A673 (cell line): Measurements from ENCODE around the gene MRM1. TPM values are rescaled to one million over a fixed set of nuclear protein-coding genes. Genes with fewer than 3 reads are reported as not detected.

Source experiments
- BruUV-seq: library from RNA; stranded (reverse); fragments of 400-500 nt; replicated peaks from 2 replicates; lab custom pipeline; 2021; lab: Mats Ljungman, UMichigan
- CTCF ChIA-PET: fragments of 300-600 bp; sonication (Branson Sonifier 250); formaldehyde crosslinking; loops from one replicate; lab custom pipeline; 2022; ENCODE audit warnings: antibody characterized with exemption; lab: Charles Lee
- POLR2A ChIA-PET: fragments of 300-600 bp; sonication (Branson Sonifier 250); formaldehyde crosslinking; loops from one replicate; lab custom pipeline; 2022; ENCODE audit warnings: antibody characterized with exemption; ENCODE audit not compliant: low non-redundant PET; lab: Charles Lee
- DNase-seq: peaks from one replicate; pipeline ENCODE4 v3.0.0-alpha.2; 2015; ENCODE audit warnings: low spot score
- H3K27ac ChIP-seq: fragments of 200-600 bp; sonication (generic); 2 replicates; pipeline ENCODE4 v1.5.1; 2016; ENCODE audit warnings: mixed run types, low read depth, mild to moderate bottlenecking, mixed read lengths, antibody characterized with exemption, low read length; ENCODE audit not compliant: poor library complexity, severe bottlenecking
- H3K27me3 ChIP-seq: fragments of 200-600 bp; sonication (generic); replicated peaks from 2 replicates; pipeline ENCODE4 v1.6.1; 2017; ENCODE audit warnings: mixed run types, low read depth, mild to moderate bottlenecking, mixed read lengths, antibody characterized with exemption, low read length; ENCODE audit not compliant: insufficient read depth, poor library complexity
- H3K36me3 ChIP-seq: fragments of 200-600 bp; sonication (generic); 2 replicates; pipeline ENCODE4 v1.6.1; 2016; ENCODE audit warnings: mixed run types, mild to moderate bottlenecking, mixed read lengths, antibody characterized with exemption, low read length; ENCODE audit not compliant: insufficient read depth, poor library complexity, severe bottlenecking
- H3K4me1 ChIP-seq: fragments of 200-600 bp; sonication (generic); 2 replicates; pipeline ENCODE4 v1.6.1; 2017; ENCODE audit warnings: mixed run types, mild to moderate bottlenecking, mixed read lengths, antibody characterized with exemption, low read length; ENCODE audit not compliant: insufficient read depth, poor library complexity, severe bottlenecking
- H3K4me3 ChIP-seq: fragments of 200-600 bp; sonication (generic); 2 replicates; pipeline ENCODE4 v1.5.1; 2016; ENCODE audit warnings: low read depth, mixed run types, mild to moderate bottlenecking, mixed read lengths, low read length; ENCODE audit not compliant: poor library complexity, severe bottlenecking
- H3K9me3 ChIP-seq: fragments of 200-600 bp; sonication (generic); 2 replicates; pipeline ENCODE4 v1.6.1; 2016; ENCODE audit warnings: mixed run types, low read depth, mild to moderate bottlenecking, mixed read lengths, antibody characterized with exemption, low read length; ENCODE audit not compliant: poor library complexity, severe bottlenecking
- EZH2 ChIP-seq: fragments of 200-600 bp; sonication (generic); IDR thresholded peaks from 2 replicates; pipeline ENCODE4 v1.6.1; 2017; ENCODE audit warnings: borderline replicate concordance, low read depth, mild to moderate bottlenecking, mixed read lengths, antibody characterized with exemption, low read length; ENCODE audit not compliant: poor library complexity, severe bottlenecking
- intact Hi-C: fragments of 100-400 bp; cut with micrococcal nuclease; formaldehyde crosslinking; loops from one replicate; pipeline ENCODE4 v1.10.0; 2022; ENCODE audit not compliant: unreplicated experiment
- total RNA-seq: library from RNA; stranded (reverse); gene quantifications from 2 replicates; pipeline ENCODE4 v1.2.3, GENCODE V29; 2021
- TF ChIP-seq, protein P1 (sequence below): fragments of 300-800, 200-600 bp; sonication (generic); conservative IDR thresholded peaks from 2 replicates; pipeline ENCODE4 v1.5.1; 2017; ENCODE audit warnings: low read depth, mild to moderate bottlenecking, antibody characterized with exemption, low read length, moderate library complexity, mixed read lengths

The MRM1 gene
- total RNA-seq, 1 experiment from 2014 or later, result 6.5 TPM

DNA sequence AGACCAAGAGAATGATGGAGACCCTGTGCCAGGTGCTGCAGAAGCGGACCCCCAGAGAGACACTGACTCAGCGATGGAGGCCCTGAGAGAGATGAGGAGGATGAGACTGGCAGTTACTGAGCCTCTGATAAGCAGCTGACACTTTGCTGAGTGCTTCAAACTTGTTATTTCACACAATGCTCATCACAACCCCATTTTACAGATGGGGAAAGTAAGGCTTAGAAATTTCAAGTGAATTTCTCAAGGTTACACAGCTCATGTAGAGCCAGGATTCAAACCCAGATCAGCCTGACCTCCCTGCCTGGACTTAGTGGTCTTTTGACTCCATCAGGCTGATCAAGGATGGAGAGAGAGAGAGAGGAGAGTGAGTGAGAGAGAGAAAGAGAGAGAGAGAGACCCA, 27.2 kb downstream of the MRM1 start:
- H3K4me3 ChIP-seq, result no peak overlapping the region
- H3K4me1 ChIP-seq, result no peaks in the 10 kb centered on the region
- ChIA-PET POLR2A (no interaction called here), CTCF (no interaction called here)
- no peaks in the 10 kb centered on the region for H3K27me3 ChIP-seq
- no peak overlapping the region for H3K27ac ChIP-seq
- TF ChIP-seq, protein P1, sequence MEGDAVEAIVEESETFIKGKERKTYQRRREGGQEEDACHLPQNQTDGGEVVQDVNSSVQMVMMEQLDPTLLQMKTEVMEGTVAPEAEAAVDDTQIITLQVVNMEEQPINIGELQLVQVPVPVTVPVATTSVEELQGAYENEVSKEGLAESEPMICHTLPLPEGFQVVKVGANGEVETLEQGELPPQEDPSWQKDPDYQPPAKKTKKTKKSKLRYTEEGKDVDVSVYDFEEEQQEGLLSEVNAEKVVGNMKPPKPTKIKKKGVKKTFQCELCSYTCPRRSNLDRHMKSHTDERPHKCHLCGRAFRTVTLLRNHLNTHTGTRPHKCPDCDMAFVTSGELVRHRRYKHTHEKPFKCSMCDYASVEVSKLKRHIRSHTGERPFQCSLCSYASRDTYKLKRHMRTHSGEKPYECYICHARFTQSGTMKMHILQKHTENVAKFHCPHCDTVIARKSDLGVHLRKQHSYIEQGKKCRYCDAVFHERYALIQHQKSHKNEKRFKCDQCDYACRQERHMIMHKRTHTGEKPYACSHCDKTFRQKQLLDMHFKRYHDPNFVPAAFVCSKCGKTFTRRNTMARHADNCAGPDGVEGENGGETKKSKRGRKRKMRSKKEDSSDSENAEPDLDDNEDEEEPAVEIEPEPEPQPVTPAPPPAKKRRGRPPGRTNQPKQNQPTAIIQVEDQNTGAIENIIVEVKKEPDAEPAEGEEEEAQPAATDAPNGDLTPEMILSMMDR, result no peak
- no peak for TF ChIP-seq EZH2
- no peaks in the 10 kb centered on the region for H3K9me3 ChIP-seq
- no TSS peak for BruUV-seq
- intact Hi-C loops, result loop anchor here (10.0 kb wide), 1 partner anchor 1186 kb away; no protein-coding TSS in a partner anchor
- H3K36me3 ChIP-seq, result no peaks in the 10 kb centered on the region
- DNase-seq, result no peak

DNA sequence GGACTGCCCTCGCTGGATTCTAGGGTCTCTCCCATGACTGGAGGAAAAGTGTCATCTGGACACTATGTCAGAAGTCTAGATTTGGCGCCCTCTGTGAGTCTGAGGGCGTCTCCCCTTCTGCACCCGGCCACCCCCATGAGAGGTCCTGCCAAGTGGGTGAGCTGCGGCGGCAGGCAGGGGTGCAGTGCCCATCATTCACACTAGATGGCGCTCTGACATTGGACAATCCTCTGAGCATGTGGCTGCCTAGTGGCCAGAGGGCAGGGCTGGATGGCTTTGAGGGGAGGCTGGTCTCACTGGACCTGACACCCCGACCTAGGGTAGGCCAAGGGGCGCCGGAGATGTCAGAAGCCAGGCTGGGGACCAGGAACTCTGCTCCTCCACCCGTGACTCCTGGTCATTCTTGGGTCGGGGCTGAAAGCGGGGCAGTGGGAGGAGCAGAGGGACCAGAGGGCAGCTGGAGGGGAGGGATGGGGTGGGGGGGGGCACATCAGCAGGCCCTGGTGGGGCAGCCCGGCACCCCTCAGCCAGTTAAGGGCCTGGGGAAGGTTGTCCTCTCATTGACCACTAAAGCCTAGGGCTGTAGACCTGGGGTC, 28.0 kb downstream of the MRM1 start:
- H3K9me3 ChIP-seq, result no peaks in the 10 kb centered on the region
- CTCF ChIA-PET, result interaction anchor here (0.7 kb wide), 1 partner anchor 27 kb away, joined by 7 read pairs; no protein-coding TSS in a partner anchor
- H3K4me3 ChIP-seq, result no peak overlapping the region
- TF ChIP-seq, protein P1, result peak; percentile 77
- no peak for TF ChIP-seq EZH2
- DNase-seq, result peak; percentile 48
- intact Hi-C loops, result loop anchor here (1.0 to 10.0 kb wide), 2 partner anchors 418 to 1185 kb away; no protein-coding TSS in a partner anchor
- H3K27me3 ChIP-seq, result no peaks in the 10 kb centered on the region
- POLR2A ChIA-PET, result no interaction called here
- no peaks in the 10 kb centered on the region for H3K36me3 ChIP-seq
- H3K4me1 ChIP-seq, result no peaks in the 10 kb centered on the region
- H3K27ac ChIP-seq, result no peak overlapping the region
- no TSS peak for BruUV-seq

DNA sequence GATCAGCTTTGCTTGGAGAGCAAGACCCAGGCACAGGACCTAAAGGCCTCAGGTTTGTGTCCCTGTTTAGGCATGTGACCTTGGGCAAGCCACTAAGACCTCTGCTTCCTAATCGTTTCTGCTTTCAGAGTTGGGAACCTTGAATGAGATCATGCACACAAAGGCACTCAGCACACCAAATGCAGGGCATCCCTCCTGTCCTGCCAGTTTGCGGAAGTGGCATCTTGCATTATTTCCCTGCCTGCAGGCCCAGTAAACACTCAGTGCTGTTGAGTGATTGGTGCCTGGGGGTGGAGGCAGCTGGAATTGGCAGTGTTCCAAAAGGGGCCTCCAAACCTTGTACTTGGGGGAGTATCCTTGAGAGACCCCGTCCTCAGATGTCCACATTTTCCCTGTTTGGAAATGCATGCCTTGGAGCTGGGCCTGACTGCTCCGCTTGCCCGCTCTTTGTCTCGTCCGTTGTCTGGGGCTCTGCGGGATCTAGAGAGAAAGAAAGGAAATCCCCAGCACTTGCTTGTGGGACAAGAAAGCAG, 28.7 kb downstream of the MRM1 start:
- no peak overlapping the region for H3K27ac ChIP-seq
- H3K36me3 ChIP-seq, result no peaks in the 10 kb centered on the region
- H3K27me3 ChIP-seq, result no peaks in the 10 kb centered on the region
- CTCF ChIA-PET, result no interaction called here
- intact Hi-C loops, result loop anchor here (1.0 to 10.0 kb wide), 3 partner anchors 417 to 1185 kb away; no protein-coding TSS in a partner anchor
- H3K4me1 ChIP-seq, result no peaks in the 10 kb centered on the region
- no peaks in the 10 kb centered on the region for H3K9me3 ChIP-seq
- POLR2A ChIA-PET, result no interaction called here
- no TSS peak for BruUV-seq
- no peak for DNase-seq
- TF ChIP-seq, protein P1, result no peak
- no peak for TF ChIP-seq EZH2
- no peak overlapping the region for H3K4me3 ChIP-seq
